ENCODE data around the gene PIP5K1A.

Gene PIP5K1A

DNA sequence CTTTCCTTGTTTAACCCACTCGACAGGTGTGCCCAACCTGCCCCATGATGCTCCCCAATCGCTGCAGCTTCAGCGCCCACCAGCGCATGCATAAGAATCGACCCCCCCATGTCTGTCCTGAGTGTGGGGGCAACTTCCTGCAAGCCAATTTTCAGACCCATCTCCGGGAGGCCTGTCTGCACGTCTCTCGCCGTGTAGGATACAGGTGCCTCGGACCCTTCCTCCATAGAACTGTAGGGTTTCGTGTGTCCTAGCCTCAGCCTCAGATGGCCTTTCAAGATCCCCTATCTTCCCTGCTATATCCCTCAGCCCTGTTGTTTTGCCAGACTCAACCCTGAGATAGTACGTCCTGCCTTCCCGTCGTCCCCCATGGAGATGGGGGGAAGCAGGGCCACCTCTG lies 90.2 kb downstream of the PIP5K1A start:
- TF ChIP-seq CTCF (conservative IDR thresholded peaks at IDR 0.05), result no peak
- no peak overlapping the region for H3K27ac ChIP-seq

DNA sequence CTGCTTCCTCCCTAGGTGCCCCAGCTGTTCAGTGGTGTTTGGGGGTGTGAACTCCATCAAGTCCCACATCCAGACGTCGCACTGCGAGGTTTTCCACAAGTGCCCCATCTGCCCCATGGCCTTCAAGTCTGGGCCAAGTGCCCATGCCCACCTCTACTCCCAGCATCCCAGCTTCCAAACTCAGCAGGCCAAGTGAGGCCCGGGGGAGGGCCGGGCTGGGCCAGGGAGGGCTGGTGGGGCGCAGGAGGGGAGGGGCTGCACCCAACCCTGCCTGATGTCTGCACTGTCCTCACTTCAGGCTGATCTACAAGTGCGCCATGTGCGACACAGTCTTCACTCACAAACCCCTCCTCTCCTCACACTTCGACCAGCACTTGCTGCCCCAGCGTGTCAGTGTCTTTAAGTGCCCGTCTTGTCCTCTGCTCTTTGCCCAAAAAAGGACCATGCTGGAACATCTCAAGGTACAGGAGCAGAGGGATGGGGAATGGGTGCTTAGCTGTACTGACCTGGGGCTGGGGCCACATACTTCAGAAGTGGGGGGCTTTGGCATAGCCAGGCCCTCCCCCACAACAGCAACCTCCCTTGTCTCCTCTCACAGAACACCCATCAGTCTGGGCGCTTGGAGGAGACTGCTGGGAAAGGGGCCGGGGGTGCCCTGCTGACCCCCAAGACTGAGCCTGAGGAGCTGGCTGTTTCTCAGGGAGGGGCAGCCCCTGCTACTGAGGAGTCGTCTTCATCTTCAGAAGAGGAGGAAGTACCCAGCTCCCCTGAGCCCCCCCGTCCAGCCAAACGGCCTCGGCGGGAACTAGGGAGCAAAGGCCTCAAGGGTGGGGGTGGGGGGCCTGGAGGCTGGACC lies 91.0 kb downstream of the PIP5K1A start:
- TF ChIP-seq CTCF (conservative IDR thresholded peaks at IDR 0.05), result no peak
- H3K27ac ChIP-seq, result no peak overlapping the region

GRCh38 chr1:151289991-151290708 lies 91.8 kb downstream of the PIP5K1A start:
- TF ChIP-seq CTCF (conservative IDR thresholded peaks at IDR 0.05), result no peak
- no peak overlapping the region for H3K27ac ChIP-seq

DNA sequence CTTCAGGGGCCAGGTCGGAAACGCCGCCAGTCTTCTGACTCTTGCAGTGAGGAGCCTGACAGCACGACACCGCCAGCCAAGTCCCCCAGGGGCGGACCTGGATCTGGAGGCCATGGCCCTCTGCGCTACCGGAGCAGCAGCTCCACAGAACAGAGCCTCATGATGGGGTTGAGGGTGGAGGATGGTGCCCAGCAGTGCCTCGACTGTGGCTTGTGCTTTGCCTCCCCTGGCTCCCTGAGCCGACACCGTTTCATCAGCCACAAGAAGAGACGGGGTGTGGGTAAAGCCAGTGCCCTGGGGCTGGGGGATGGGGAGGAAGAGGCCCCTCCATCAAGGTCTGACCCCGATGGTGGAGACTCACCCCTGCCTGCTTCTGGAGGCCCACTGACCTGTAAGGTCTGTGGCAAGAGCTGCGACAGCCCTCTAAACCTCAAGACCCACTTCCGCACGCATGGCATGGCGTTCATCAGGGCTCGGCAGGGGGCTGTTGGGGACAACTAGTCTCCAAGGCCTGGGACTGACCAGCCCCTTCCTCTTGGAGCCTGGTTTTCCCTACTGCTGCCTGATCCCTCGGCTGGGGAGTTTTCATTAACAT lies 92.5 kb downstream of the PIP5K1A start:
- no peak overlapping the region for H3K27ac ChIP-seq
- no peak for TF ChIP-seq CTCF (conservative IDR thresholded peaks at IDR 0.05)

- no peak for TF ChIP-seq CTCF (conservative IDR thresholded peaks at IDR 0.05)
- no peak overlapping the region for H3K27ac ChIP-seq
These were observed 94.1 kb downstream of the PIP5K1A start for GRCh38 chr1:151292207-151293030.

DNA sequence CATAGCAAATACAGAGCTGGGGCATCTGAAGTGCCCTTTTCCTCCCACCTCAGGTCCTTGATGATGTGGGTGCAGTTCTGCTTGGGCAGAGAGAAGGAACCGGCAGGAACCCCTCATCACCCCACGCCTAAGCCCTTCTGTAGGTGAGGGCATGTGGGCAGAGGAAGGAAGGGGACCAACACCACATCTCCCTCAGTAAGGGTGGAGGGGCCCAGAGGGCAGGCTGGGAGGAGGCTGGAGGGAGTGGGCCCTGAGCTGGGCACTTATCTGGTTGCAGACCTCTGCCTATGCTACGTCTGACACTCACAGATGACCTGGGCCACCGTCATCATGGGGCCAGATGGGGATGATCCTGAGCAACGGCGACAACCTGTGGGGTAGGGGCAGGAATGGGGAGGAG lies 94.7 kb downstream of the PIP5K1A start:
- H3K27ac ChIP-seq, result no peak overlapping the region
- TF ChIP-seq CTCF (conservative IDR thresholded peaks at IDR 0.05), result no peak

Measured in VCaP (cell line).